NCI-H748 (cell line): ENCODE results near the gene WDR62.
"Not testable (repeated sequence)": the region's sequence is repeated elsewhere in the genome, so short reads cannot be mapped to it uniquely, and the experiment has no call there.

Experiments used
- DNase-seq: peaks from one replicate; lab custom pipeline; 2025; ENCODE audit not compliant: unreplicated experiment; lab: John Stamatoyannopoulos, UW

WDR62 gene

DNA sequence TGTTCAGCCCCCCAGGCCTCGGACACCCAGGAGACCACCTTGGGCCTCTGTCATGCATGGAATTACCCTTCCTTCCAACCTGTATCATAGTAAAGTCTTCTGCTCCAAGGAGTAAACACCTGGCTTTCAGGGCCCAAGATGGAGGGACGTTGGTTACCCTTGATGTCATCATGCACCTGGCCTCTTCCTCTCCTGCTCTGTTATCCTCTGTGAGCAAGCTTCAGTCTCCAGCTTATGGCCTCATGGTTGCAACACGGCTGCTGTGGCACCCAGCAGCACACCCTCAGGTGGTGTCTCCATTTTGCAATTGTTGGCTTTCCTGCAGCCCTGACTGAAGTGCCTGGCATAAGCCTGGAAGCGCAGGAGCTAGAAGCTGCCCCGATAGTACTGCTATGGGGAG, 52.3 kb downstream of the WDR62 start:
- no peak for DNase-seq

DNA sequence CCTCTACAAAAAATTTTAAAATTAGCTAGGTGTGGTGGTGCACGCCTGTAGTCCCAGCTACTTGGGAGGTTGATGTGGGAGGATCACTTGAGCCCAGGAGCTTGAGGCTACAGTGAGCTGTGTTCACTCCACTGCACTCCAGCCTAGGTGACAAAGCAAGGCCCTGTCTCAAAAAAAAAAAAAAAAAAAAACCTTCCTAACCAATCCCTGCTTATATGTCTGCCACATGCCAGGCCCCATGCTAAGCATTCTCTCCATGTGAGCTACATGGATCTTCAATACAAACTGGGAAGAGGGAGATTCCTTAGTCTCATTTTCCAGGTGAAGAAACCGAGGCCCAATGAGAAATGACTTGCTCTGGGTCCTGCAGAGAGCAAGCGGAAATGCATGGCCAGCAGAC, 54.0 kb downstream of the WDR62 start:
- no peak for DNase-seq

DNA sequence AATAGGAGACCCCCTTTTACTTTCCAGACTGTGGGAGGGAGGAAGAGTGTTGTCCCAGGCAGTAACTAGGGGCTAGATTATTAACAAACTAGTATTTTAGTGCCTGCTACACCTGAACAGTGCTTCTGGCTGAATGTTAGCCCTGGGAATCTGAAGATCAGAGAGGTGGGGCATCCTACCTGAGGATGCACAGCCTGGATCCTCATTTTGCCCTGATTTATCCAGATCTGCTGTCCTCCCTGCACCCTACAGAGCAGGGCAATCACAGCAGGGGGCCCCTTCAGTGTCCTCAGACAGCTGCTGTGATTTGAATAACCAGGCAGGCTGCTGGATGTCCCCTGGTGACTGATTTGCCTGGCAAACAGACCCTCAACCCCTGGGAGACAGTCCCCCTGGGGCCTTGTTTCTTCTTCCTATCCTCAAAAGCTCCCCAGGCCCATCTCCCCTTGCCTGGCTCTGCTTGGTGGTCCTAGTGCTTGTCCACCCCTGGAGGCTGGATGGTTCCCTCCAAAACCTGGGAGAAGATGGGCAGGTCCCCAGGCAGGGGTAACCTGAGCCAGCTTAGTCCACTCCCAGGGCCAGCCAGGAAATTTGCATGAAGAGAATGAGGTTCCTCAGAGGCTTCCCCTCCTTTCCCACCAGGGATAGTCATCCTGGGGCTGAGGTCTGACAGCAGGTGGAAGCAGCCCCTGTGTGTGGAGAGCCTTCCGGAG, 55.9 kb downstream of the WDR62 start, which contains the start of gene OVOL3:
Gene OVOL3, plus strand, starts transcription at position 657 of the 713 bp plus-strand sequence. CDS start 60 bp downstream, outside the sequence.
- no peak for DNase-seq

DNA sequence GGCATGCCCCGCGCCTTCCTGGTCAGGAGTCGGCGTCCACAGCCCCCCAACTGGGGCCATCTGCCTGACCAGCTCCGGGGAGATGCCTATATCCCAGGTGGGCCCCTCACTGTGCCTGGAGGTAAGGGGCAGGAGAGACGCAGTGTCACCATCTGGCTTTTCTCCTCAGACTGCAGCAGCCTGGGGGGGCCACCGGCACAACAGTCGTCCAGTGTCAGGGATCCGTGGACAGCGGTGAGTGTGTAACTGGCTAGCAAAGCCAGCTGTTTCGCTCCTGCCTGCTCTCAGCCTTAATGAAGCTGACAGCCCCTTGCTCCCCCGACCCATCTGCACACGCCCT, 56.5 kb downstream of the WDR62 start:
- DNase-seq = no peak

DNA sequence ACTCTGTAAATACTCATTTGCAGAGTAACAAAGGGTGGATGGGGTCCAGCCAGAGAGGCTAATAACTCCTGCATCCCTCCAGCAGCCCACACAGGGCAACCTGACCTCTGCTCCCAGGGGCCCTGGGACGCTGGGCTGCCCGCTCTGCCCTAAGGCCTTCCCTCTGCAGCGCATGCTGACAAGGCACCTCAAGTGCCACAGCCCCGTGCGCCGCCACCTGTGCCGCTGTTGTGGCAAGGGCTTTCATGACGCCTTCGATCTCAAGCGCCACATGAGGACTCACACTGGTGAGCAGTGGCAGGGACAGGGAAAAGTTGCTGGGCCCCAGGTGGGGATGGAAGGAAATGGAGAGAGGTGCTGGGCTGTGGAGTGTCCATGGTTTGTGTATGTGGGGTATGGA, 58.0 kb downstream of the WDR62 start:
- no peak for DNase-seq

DNA sequence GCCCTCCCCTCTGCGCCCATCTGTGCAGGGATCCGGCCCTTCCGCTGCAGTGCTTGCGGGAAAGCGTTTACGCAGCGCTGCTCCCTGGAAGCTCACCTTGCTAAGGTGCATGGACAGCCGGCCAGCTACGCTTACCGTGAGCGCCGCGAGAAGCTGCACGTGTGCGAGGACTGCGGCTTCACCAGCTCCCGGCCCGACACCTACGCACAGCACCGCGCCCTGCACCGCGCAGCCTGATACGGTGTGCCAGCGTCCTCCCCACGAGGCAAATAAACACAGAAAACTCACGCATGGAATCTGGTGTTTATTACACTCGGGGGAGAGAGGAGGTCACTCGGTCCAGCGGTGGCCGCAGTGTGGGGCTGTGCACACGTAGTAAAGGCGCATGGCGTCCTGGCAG, 58.7 kb downstream of the WDR62 start:
- DNase-seq = no peak

DNA sequence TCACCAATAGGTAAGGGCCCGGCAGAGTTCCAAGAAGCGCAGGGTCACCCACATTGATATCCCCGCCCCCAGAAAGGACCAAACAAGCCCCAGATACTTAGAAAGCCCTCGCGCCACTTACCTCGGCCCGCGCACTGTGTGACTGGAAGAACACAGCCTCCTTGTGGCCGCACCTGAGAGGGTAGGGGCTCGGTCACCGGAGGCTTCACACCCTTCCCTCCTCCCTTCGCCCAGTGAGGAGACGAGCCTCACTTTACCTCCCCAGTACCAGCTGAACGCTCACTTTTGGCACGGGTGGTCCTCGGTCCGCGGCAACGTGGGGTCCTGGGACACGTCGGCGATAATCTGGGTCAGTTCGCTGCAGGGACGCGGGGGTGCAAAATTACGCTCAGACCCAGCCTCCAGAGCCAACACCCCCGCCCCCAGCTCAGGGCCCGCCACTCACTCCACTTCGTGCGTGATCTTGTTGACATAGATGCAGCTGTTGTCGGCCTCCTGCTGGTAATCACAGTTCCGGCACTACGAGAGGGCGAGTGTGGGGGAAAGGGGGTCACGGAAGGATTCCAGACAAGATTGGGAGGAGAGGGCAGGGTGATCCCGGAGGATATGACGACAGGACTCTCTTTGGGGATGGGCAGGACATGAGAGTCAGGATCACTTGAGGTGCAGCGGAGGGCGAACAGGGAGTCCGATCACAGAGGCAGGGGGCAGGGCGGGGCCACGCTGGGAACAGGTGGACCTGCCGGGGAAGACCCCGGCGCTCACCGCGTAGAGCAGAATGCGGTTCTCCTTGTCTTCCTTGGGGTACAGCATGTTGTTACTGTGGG, 59.4 kb downstream of the WDR62 start:
- DNase-seq = peak; percentile 86

DNA sequence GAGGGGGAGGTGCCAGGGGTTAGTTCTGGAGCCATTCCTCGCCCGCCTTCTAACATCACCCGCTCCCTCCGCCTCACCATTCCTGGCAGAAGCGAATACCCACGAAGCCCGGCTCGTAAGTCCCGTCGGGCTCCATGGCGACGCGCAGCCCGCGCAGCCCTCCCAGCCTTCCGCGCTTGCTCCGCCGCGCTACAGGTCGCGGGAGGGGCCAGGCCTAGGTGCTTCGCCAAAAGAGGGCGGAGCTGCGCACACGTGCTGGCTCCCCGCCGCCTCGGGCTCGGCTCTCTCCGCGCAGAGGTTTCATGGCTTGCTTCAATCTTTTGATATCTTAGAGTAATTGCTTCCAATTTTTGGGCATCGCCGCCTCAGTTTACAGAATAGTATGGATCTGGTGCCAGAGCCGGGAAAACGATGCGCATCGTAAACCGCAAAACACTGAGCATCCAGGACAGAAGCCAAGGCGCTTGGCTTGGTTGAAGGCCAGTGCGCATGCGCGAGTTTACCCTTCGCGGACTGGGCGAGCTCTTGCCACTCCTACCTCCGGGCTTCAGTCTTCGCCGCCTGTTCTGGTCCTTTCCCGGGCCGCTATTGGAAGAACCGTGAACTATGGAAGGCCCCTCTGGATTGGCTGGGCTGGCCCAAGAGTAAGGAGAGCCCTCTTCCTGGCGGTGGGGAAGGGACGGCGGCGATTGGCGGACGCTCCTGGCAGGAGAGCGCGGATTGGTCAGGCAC, 60.2 kb downstream of the WDR62 start, which contains the start of gene POLR2I:
Gene POLR2I, minus strand, starts transcription at position 155 of the 732 bp plus-strand sequence. Its CDS starts 19 bp downstream, at position 136.
- peak; percentile 100 for DNase-seq

DNA sequence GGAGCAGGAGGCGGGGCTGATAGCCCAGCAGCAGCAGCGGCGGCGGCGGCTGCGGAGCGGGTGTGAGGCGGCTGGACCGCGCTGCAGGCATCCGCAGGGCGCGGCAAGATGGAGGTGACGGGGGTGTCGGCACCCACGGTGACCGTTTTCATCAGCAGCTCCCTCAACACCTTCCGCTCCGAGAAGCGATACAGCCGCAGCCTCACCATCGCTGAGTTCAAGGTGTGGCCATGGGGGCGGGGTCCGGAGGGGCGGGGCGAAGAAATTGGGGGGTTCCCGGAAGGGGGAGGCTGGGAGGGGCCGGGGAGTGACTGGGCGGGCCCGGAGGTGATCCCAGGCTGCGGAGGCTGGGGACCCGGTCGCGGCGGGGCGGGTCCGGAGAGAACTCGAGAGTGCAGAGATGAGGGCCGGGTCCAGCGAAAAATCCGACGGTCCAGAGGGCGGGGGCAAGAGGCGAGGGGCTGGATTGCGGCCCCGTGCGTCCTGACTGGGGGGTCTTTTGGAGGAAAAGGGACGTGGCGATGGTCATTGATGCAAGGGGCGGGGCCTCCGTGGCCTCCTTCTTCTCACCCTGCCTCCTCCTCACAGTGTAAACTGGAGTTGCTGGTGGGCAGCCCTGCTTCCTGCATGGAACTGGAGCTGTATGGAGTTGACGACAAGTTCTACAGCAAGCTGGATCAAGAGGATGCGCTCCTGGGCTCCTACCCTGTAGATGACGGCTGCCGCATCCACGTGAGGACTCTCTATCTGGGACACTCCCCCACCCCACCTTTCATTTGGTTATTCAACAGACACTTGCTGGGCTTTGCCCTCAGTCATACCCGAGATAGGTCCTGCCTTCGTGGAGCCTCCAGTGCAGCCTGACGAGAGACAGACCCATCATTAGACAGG, 61.0 kb downstream of the WDR62 start, which contains the start of gene TBCB:
Gene TBCB, plus strand, starts transcription at position 16 of the 891 bp plus-strand sequence. Its CDS starts 93 bp downstream, at position 109.
- peak; percentile 86 for DNase-seq

DNA sequence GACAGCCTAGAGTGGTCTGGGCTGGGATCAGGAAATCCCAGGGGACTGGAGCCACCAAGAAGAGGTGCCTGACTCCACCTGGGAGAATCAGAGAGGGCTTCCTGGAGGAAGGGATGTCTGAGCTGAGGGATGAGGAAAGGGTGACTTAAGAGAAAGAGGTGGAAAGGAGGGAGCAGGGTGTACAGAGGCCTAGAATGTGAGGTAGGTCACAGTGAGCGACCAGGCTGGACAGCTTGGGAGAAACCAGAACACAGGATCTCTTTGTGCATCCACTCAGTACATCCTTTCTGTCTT, 61.6 kb downstream of the WDR62 start:
- DNase-seq = no peak

DNA sequence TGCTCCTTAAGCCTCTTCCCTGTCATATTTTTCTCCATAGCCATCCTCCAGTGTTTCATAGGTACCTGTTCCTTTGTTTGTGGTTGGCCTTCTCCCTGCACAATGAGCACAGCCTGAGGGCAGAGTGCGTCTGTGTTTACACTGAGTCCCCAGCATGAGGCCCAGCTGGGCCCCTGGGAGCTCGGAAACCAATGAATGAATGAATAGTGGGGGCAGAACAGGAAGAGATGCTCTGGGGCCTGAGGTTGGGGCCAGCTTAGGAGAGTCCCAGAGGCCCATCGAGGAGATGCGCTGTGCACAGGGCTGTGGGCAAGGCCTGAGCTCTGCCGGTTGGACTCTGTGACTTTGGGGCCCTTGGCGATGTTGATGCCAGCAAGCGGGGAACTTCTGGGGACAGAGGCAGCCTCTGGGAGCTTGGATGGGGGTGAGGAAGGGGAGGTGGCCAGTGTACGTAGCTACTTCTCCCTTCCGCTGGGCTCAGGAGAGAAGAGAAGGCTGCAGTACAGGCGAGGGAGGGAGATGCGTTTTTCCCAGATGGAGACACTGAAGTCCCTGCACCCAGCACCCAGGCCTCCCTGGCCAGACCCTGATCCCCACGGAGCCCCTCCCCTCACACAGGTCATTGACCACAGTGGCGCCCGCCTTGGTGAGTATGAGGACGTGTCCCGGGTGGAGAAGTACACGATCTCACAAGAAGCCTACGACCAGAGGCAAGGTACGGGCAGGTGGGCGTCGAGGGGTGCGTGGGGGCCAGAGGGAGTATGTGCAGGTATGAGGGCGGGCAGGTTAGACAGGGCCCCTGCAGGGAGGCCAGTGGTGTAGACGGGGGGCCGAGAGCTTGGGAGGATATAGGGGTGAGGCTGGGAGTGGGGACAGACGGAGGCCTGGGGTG, 65.6 kb downstream of the WDR62 start:
- DNase-seq = no peak

DNA sequence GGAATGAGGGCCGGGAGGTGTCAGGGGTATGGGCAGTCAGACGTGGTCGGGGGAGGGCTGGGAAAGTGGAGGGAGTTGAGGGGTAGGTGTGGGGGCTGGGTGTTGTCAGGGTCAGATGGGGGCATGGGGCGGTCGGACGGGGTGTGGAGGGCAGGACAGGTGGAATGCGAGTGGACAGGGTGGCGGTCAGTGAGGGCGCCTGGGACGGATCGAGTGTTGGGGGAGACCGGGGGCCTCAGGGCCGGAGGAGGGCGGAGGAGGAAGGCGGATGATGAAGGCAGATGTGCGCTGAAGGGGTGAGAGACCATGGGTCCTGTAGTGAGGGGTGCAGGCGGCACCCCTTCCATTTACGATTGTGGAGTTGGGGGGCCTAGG, 66.3 kb downstream of the WDR62 start:
- no peak for DNase-seq

DNA sequence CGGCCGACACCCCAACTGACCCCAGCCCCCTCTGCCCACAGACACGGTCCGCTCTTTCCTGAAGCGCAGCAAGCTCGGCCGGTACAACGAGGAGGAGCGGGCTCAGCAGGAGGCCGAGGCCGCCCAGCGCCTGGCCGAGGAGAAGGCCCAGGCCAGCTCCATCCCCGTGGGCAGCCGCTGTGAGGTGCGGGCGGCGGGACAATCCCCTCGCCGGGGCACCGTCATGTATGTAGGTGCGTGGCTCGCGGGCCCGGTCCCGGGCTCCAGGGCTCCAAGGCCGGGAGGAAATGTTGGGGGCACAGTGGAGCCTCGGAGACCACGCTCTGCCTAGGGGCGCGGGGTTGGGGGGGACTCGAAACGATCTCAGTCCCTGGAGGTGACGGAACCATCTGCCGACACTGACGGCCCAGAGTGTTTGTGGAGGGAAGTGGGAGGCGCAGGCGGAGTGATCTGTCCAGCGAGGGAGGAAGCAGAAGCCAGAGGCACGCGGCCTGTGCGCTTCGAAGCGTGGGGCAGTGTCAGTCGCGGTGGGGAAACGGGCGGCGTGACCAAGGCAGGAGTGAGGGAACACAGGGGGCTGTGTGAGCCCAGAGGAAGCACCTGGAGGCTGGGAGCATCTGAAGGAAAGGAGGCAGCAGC, 66.9 kb downstream of the WDR62 start:
- DNase-seq = no peak

DNA sequence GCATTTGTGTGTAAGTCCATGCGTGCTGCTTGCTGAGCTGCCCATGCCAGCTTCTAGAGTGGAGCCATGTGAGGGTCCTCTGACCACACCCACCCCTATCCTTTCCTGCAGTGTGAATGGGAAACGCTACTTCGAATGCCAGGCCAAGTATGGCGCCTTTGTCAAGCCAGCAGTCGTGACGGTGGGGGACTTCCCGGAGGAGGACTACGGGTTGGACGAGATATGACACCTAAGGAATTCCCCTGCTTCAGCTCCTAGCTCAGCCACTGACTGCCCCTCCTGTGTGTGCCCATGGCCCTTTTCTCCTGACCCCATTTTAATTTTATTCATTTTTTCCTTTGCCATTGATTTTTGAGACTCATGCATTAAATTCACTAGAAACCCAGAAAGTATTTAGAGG, 70.9 kb downstream of the WDR62 start:
- DNase-seq = no peak

DNA sequence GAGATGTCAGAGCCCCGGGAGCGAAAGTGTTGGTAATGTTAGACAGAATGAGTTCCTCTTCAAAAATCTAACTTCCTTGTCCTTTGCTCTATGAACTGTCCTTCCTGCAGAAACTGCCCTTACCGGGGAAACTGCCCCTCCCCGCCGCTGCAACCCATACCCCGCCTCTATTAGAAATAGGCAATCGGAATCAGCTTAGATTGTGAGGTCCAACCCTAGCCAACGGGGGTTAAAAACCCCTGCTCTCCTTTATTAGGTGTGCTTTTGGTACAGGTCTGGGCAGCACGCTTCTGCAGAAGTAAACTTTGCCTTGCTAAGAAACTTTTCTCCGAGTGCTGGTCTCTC, 73.7 kb downstream of the WDR62 start:
- DNase-seq = peak; percentile 67

DNA sequence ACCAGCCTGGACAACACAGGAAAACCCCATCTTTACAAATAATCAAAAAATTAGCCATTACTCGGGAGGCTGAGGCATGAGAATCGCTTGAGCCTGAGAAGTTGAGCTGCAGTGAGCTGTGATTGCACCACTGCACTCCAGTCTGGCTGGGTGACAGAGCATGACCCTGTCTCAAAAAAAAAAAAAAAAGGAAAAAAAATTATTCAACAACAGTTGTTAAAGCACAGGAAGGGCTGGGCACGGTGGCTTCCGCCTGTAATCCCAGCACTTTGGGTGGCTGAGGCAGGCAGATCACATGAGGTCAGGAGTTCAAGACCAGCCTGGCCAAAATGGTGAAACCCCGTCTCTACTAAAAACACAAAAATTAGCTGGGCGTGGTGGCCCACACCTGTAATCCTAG, 76.5 kb downstream of the WDR62 start:
- not testable (repeated sequence) for DNase-seq

DNA sequence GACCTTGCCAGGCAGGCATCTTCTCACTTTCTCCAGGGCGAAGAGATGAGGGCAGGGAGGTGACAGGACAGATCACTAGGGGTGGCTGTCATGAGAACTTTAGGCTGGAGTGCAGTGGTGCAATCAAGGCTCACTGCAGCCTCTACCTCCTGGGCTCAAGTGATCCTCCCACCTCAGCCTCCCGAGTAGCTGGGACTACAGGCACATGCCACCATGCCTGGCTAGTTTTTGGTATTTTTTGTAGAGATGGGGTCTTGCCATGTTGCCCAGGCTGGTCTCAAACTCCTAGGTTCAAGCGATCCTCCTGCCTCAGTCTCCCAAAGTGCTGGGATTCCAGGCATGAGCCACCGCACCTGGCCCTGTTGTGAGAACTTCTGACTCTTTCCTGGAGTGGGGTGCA, 80.2 kb downstream of the WDR62 start:
- DNase-seq = not testable (repeated sequence)

DNA sequence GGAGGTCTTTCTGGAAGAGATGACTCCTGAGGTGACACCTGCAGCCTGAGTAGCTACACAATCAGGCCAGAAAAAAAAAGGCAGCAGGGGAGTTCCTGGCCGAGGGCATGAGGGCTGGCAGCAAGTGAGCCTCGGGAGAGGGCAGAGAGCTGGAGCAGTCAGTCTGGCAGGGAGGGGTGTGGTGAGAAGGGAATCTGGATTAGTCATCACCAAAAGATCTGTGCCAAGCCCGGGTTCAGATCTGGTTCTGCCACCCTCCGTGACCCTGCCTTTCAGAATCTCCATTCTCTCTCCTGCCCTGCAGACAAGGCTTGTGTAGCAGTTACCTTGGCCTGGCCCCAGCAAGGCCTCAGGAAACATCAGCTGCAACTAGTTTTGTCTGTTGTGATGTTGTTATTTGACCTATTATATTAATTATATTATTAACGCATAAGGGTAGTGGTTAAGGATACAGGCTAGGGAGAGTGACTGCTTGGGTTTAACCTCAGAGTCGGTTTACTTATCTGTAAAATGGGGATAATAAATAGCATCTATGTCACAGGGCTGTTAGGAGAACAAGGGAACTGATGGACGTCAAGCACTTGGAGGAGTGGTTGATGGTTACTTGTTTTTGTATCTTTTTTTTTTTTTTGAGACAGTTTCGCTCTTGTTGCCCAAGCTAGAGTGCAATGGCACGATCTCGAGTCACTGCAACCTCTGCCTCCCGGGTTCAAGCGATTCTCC, 82.4 kb downstream of the WDR62 start:
- DNase-seq = no peak

DNA sequence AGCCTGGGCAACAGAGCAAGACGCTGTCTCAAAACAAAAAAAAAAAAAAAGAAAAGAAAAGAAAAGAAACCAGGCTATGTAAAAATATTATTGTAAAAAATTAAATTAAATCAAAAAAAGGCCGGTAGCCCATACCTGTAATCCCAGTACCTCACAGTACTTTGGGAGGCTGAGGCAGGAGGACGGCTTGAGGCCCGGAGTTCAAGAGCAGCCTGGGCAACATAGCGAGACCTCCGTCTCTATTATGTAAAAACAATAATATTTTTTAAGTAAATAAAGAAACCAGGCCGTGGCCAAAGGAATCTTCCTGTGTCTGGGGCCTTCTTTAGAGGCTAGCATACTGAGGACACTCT, 84.4 kb downstream of the WDR62 start:
- no peak for DNase-seq
